HG03135 (cell line): ENCODE data around the gene SP4.
"Not testable (repeated sequence)": the region's sequence is repeated elsewhere in the genome, so short reads cannot be mapped to it uniquely, and the experiment has no call there.

Experiments
- ATAC-seq: cut with Tn5 transposase; IDR thresholded peaks from one replicate; pipeline ENCODE4 v1.9.1; 2021; ENCODE audit warnings: mild to moderate bottlenecking, moderate library complexity; ENCODE audit not compliant: unreplicated experiment

The SP4 gene

GRCh38 chr7:21524680-21525079, 96.8 kb downstream of the SP4 start:
- ATAC-seq = no peak

- no peak for ATAC-seq
These were observed 98.1 kb downstream of the SP4 start for GRCh38 chr7:21526007-21526406.

- no peak for ATAC-seq
These were observed 98.6 kb downstream of the SP4 start for GRCh38 chr7:21526448-21526847.

- ATAC-seq = not testable (repeated sequence)
These were observed 104.6 kb downstream of the SP4 start for GRCh38 chr7:21532485-21532884.

- ATAC-seq = not testable (repeated sequence)
These were observed 105.8 kb downstream of the SP4 start for GRCh38 chr7:21533646-21534045.

- ATAC-seq = not testable (repeated sequence)
These were observed 108.7 kb downstream of the SP4 start for GRCh38 chr7:21536445-21537118.

GRCh38 chr7:21538936-21539495, 111.1 kb downstream of the SP4 start:
- no peak for ATAC-seq

GRCh38 chr7:21542891-21543527, 115.1 kb downstream of the SP4 start, which contains the start of gene DNAH11:
Gene DNAH11 (plus strand): TSS chr7:21543039. CDS start chr7:21543246, 207 bp downstream.
- no peak for ATAC-seq

GRCh38 chr7:21543528-21544302, 115.8 kb downstream of the SP4 start:
- ATAC-seq = no peak

GRCh38 chr7:21544303-21544656, 116.4 kb downstream of the SP4 start:
- no peak for ATAC-seq

- ATAC-seq = no peak
These were observed 116.8 kb downstream of the SP4 start for GRCh38 chr7:21544715-21545114.

- ATAC-seq = no peak
These were observed 119.6 kb downstream of the SP4 start for GRCh38 chr7:21547501-21547900.

GRCh38 chr7:21548491-21548890, 120.6 kb downstream of the SP4 start:
- no peak for ATAC-seq

GRCh38 chr7:21550076-21550475, 122.2 kb downstream of the SP4 start:
- ATAC-seq = no peak

GRCh38 chr7:21550821-21551531, 123.1 kb downstream of the SP4 start:
- no peak for ATAC-seq

- no peak for ATAC-seq
These were observed 134.5 kb downstream of the SP4 start for GRCh38 chr7:21562385-21562784.
